ENCODE results near the gene TRIM45. TPM values are rescaled to one million over a fixed set of nuclear protein-coding genes. Genes with fewer than 3 reads are reported as not detected.

TRIM45 gene
- total RNA-seq, 2 experiments from 2014 or later = 0.48 to 0.60 TPM

GRCh38 chr1:117096951-117097408 lies 24.6 kb downstream of the TRIM45 start:
- Mint-ChIP-seq H3K4me3 (no peak overlapping the region), H3K27me3 (no peaks in the 10 kb centered on the region), H3K9me3 (no peaks in the 10 kb centered on the region), H3K27ac (no peak overlapping the region), H3K36me3 (peaks cover 74% of the 10 kb centered on the region), H3K4me1 (peaks cover 17% of the 10 kb centered on the region)
- DNase-seq = no peak

DNA sequence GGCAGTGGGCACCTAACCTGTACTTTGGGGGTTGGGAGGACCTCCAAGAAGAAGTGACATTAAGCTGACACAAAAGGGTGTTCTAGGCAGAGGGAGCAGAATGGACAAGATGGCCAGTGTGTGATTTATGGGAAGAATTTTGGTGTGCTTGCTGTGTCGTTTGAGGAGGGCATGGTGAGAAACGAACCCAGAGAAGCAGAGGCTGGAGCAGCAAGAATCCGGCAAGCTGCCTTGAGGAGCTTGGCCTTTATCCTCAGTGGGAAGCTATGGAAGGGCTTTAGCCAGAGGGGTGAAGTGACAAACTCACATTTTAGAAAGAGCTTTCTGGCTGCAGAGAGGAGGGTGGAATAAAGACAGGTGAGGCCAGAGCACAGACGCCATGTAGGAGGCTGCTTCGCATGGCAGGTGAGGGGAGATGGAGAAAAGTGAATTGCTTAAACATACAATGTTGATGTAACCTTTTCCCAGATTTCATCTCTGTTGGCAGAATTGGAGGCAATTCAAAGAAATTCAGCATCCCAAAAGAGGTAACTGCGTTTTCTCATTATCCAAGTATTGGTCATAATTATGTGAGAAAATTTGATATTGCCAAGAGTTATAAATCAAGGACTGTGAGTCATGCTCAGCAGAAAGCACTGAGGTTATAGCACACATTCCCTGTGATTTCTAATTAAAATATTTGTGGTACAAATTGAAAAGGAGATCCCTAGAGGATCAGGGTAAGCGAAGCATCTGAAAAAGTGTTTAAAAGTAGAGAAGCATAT lies 26.5 kb downstream of the TRIM45 start:
- no peaks in the 10 kb centered on the region for H3K27me3 Mint-ChIP-seq
- no peak overlapping the region for H3K27ac Mint-ChIP-seq
- H3K4me3 Mint-ChIP-seq = no peak overlapping the region
- DNase-seq = no peak
- H3K4me1 Mint-ChIP-seq = peaks cover 17% of the 10 kb centered on the region
- H3K36me3 Mint-ChIP-seq = peaks cover 73% of the 10 kb centered on the region
- H3K9me3 Mint-ChIP-seq = no peaks in the 10 kb centered on the region

GRCh38 chr1:117093870-117094621 lies 27.5 kb downstream of the TRIM45 start:
- Mint-ChIP-seq H3K27ac (no peak overlapping the region), H3K4me1 (peaks cover 17% of the 10 kb centered on the region), H3K9me3 (no peaks in the 10 kb centered on the region), H3K36me3 (peaks cover 70% of the 10 kb centered on the region), H3K4me3 (no peak overlapping the region), H3K27me3 (no peaks in the 10 kb centered on the region)
- DNase-seq = peak; percentile 22

GRCh38 chr1:117093091-117093534 lies 28.4 kb downstream of the TRIM45 start:
- no peak overlapping the region for H3K4me3 Mint-ChIP-seq
- no peaks in the 10 kb centered on the region for H3K9me3 Mint-ChIP-seq
- H3K36me3 Mint-ChIP-seq = peaks cover 69% of the 10 kb centered on the region
- no peak for DNase-seq
- peaks cover 17% of the 10 kb centered on the region for H3K4me1 Mint-ChIP-seq
- H3K27ac Mint-ChIP-seq = no peak overlapping the region
- H3K27me3 Mint-ChIP-seq = no peaks in the 10 kb centered on the region

- Mint-ChIP-seq H3K4me1 (peaks cover 17% of the 10 kb centered on the region), H3K36me3 (peaks cover 67% of the 10 kb centered on the region), H3K4me3 (no peak overlapping the region), H3K9me3 (no peaks in the 10 kb centered on the region), H3K27ac (no peak overlapping the region), H3K27me3 (no peaks in the 10 kb centered on the region)
- DNase-seq = no peak
These were observed 29.0 kb downstream of the TRIM45 start for GRCh38 chr1:117092594-117092993.

DNA sequence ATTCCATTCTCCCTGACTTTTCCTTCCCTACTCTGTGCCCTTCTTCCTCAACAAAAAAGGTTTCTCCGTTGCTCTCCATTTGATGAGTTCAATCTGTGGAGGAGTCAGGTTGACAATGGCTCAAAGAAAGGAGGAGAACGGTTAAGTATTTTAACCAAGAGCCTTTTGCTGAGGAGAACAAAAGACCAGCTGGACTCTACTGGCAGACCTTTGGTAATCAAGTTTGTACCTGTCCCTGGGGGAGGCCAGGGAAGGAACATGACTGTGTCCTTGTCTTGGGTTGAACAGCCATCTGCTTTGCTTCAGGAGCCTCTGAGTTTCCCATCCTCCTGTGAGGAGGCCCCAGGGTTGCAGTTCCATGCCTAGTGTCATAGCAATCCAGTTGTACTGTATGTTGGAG lies 31.6 kb downstream of the TRIM45 start:
- Mint-ChIP-seq H3K9me3 (no peaks in the 10 kb centered on the region), H3K36me3 (peaks cover 66% of the 10 kb centered on the region), H3K27me3 (no peaks in the 10 kb centered on the region), H3K4me1 (peaks cover 17% of the 10 kb centered on the region), H3K27ac (no peak overlapping the region), H3K4me3 (no peak overlapping the region)
- no peak for DNase-seq

GRCh38 chr1:117087686-117088085 lies 33.9 kb downstream of the TRIM45 start:
- H3K4me3 Mint-ChIP-seq = no peak overlapping the region
- peaks cover 67% of the 10 kb centered on the region for H3K36me3 Mint-ChIP-seq
- H3K27me3 Mint-ChIP-seq = no peaks in the 10 kb centered on the region
- no peak for DNase-seq
- H3K27ac Mint-ChIP-seq = no peak overlapping the region
- H3K4me1 Mint-ChIP-seq = peaks cover 19% of the 10 kb centered on the region
- no peaks in the 10 kb centered on the region for H3K9me3 Mint-ChIP-seq

DNA sequence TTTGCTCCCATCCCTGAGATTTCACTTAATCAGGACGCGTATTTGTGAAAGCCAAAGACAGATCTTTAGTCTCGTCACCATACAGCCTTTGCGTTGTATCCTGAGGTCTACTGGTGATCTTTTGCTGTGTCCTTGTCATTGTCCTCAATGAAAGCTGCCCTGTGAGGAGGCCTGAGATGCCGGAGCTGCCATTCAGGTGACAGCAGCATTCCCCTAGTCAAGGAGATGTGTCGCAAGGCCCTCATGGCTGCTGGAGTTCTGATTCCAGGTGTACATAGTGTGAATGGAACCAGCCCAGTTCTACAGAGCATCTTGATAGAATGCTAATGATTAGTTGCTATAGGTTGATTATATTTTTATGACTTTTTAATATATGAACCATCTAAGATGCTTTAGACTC lies 37.3 kb downstream of the TRIM45 start:
- Mint-ChIP-seq H3K27me3 (no peaks in the 10 kb centered on the region), H3K27ac (peak overlapping the region; percentile 73), H3K4me1 (peaks cover 30% of the 10 kb centered on the region), H3K9me3 (peaks cover 1% of the 10 kb centered on the region), H3K4me3 (no peak overlapping the region), H3K36me3 (peaks cover 71% of the 10 kb centered on the region)
- DNase-seq = no peak

GRCh38 chr1:117079737-117080136 lies 41.8 kb downstream of the TRIM45 start:
- Mint-ChIP-seq H3K36me3 (peaks cover 87% of the 10 kb centered on the region), H3K4me3 (no peak overlapping the region), H3K27ac (no peak overlapping the region), H3K4me1 (peaks cover 51% of the 10 kb centered on the region), H3K9me3 (peaks cover 1% of the 10 kb centered on the region), H3K27me3 (no peaks in the 10 kb centered on the region)
- no peak for DNase-seq

DNA sequence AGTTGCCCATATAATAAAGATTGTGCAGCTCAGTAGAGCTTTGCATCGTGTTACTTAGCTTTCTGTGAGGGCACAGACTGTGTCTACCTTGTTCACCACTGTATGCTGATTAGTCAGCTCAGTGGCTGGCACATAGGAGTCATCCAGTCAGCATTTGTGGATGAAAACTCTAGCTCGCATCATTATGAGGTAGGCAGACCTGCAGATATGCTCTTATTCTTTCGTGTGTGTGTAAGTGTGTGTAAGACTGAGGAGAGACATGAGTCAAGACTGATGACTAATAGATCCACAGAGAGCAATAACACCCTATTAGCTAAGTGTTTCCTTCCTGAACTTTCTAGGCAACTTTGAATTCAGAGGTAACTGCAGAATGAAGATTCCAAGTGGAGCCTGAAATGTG lies 44.3 kb downstream of the TRIM45 start:
- H3K4me1 Mint-ChIP-seq = peaks cover 32% of the 10 kb centered on the region
- no peaks in the 10 kb centered on the region for H3K27me3 Mint-ChIP-seq
- peak overlapping the region; percentile 86 for H3K27ac Mint-ChIP-seq
- peaks cover 1% of the 10 kb centered on the region for H3K9me3 Mint-ChIP-seq
- peak; percentile 36 for DNase-seq
- peaks cover 75% of the 10 kb centered on the region for H3K36me3 Mint-ChIP-seq
- H3K4me3 Mint-ChIP-seq = no peak overlapping the region

GRCh38 chr1:117076648-117077047 lies 44.9 kb downstream of the TRIM45 start:
- peak overlapping the region; percentile 76 for H3K27ac Mint-ChIP-seq
- no peak overlapping the region for H3K4me3 Mint-ChIP-seq
- peaks cover 31% of the 10 kb centered on the region for H3K4me1 Mint-ChIP-seq
- no peaks in the 10 kb centered on the region for H3K9me3 Mint-ChIP-seq
- no peaks in the 10 kb centered on the region for H3K27me3 Mint-ChIP-seq
- DNase-seq = no peak
- H3K36me3 Mint-ChIP-seq = peaks cover 74% of the 10 kb centered on the region

DNA sequence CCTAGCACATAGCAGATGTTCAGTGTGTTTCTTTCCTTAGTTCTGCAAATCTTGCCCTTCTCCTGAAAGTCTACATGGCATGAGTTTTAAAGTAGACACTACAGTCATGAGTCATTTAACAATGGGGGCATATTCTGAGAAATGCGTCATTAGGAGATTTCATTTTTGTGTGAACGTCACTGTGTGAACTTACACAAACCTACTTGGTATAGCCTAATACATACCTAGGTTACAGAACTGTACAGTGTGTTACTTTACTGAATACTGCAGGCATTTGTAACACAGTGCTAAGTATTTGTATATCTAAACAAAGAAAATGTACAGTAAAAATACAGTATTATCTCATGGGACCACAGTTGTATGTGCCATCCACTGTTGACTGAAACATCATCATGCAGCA lies 51.4 kb downstream of the TRIM45 start:
- H3K27me3 Mint-ChIP-seq = no peaks in the 10 kb centered on the region

GRCh38 chr1:117069220-117069844 lies 52.2 kb downstream of the TRIM45 start:
- Mint-ChIP-seq H3K4me3 (no peak overlapping the region), H3K4me1 (peaks cover 39% of the 10 kb centered on the region), H3K27ac (no peak overlapping the region), H3K27me3 (no peaks in the 10 kb centered on the region), H3K36me3 (peaks cover 42% of the 10 kb centered on the region), H3K9me3 (no peaks in the 10 kb centered on the region)
- no peak for DNase-seq

More for the DNA sequence above, 51.4 kb downstream of the TRIM45 start:
- Mint-ChIP-seq H3K4me3 (no peak overlapping the region), H3K9me3 (no peaks in the 10 kb centered on the region), H3K27ac (no peak overlapping the region), H3K36me3 (peaks cover 43% of the 10 kb centered on the region), H3K4me1 (peaks cover 34% of the 10 kb centered on the region)
- DNase-seq = no peak

DNA sequence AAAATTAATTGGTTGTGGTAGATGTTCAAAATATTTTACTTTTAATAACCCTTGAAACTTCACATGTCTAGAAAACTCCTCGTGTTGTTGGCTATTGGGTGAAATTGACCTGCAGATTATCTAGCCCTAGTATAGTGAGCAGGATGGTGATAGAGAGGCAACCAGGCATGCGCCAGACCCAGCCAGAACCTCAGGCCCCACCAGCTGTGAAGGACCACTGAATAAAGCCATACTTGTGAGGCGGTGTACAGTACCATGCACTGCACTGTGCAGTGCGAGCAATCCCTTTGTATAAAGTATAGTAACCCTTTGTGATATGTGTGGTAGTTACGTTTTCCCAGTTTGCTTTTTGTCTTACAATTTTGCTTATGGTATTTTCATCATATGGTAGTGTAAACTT lies 53.0 kb downstream of the TRIM45 start:
- H3K4me3 Mint-ChIP-seq = no peak overlapping the region

More for the DNA sequence above, 53.0 kb downstream of the TRIM45 start:
- H3K27ac Mint-ChIP-seq = no peak overlapping the region
- no peak for DNase-seq
- no peaks in the 10 kb centered on the region for H3K9me3 Mint-ChIP-seq
- peaks cover 47% of the 10 kb centered on the region for H3K4me1 Mint-ChIP-seq
- H3K36me3 Mint-ChIP-seq = peaks cover 40% of the 10 kb centered on the region
- H3K27me3 Mint-ChIP-seq = no peaks in the 10 kb centered on the region

All from activated naive CD8-positive, alpha-beta T cell treated with anti-CD3 and anti-CD28 coated beads for 36 hours (primary cell).